ENCODE data around the gene SVBP.
"Not testable (repeated sequence)": the region's sequence is repeated elsewhere in the genome, so short reads cannot be mapped to it uniquely, and the experiment has no call there.

SVBP gene, protein sequence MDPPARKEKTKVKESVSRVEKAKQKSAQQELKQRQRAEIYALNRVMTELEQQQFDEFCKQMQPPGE

GRCh38 chr1:42816585-42817439 is at the start of gene SVBP, which contains the start of gene ERMAP:
Gene SVBP, minus strand, starts transcription at chr1:42817397. Its CDS starts 853 bp downstream, at chr1:42816544.
Gene ERMAP, plus strand, starts transcription at chr1:42817122. Its CDS starts 13,327 bp downstream, at chr1:42830449.
- DNase-seq, result peak; percentile 65 to 70

GRCh38 chr1:42866549-42866948 is 49.4 kb upstream of the SVBP start:
- DNase-seq, result no peak

- no peak for DNase-seq
These were observed 43.8 kb upstream of the SVBP start for GRCh38 chr1:42861014-42861399.

- DNase-seq, result no peak
These were observed 43.3 kb upstream of the SVBP start for GRCh38 chr1:42860339-42861013.

DNA sequence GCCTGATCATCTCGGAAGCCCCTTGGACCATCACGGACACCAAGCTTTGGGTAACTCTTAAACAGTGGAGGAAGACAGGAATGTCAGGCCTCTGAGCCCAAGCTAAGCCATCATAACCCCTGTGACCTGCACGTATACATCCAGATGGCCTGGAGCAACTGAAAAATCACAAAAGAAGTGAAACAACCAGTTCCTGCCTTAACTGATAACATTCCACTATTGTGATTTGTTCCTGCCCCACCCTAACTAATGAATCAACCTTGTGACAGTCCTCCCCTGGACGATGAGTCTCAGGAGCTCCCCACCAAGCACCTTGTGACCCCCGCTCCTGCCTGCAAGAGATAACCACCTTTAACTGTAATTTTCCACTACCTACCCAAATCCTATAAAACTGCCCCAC is 42.2 kb upstream of the SVBP start:
- not testable (repeated sequence) for DNase-seq

GRCh38 chr1:42856554-42856953 is 39.4 kb upstream of the SVBP start:
- not testable (repeated sequence) for DNase-seq

DNA sequence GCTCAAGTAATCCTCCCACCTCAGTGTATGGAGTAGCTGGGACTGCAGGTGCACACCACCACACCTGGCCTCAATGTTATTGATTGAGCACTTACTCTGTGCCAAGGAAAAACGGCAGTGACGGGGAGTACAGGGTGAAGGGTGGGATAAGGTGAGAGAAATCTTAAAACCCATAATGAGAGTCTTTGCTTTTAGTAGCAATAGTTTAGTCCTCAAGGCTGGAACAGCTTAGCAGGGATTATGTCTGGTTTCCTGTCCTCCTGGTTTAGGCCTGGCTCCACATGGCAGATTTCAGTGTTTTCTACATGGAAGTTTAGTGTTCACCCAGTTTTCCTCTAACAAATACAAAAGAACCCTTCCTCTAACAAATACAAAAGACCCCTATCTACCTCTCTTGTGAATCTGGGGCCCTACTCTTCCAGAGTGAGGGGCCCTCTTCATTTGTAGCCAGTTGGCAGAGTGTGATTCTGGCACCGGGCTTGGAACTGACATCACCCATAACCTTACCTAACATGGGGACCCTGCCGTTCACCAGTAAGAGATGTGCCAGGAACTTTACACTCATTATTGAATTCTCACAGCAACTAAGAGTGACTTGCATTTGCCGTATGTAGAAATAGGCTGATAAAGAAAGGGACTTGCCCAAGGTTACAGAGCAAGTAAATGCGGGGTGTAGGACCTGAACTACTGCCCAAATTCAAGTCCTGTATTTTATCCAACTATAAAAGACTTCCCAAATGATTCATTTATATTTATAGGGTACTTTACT is 36.1 kb upstream of the SVBP start:
- DNase-seq, result no peak

GRCh38 chr1:42852608-42852980 is 35.4 kb upstream of the SVBP start:
- DNase-seq, result no peak

DNA sequence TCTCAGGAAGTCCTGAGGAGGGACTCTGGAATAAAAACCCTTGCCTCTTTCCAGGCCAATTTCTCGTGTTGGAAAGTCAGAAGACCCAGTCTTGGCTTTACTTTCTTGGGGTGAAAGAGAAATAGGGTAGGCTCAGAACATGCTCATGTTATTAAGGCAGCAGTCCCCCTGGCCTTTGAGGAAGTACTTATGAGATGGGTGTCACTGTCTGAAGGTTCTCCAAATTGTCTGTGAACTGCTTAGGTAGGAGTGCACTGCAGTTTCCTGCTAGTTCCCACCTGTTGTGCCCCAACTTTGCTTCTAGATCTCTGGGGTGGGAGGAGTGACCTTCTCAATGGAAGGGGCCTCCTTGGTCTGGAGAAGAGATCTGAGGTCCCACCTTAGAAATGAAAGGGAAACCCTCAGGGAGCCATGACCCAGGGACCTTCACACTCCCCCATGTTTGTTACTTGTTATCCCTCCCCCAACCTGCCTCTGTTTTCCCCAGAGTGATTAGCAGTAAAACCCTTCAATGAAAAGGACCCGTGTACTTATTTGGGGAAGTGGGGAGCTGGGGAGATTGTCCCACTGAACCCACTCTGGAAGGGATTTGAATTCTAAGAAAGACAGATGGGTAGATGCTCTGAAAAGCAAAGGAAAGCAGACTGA is 34.9 kb upstream of the SVBP start:
- peak; percentile 15 to 16 for DNase-seq

GRCh38 chr1:42851420-42851819 is 34.2 kb upstream of the SVBP start:
- DNase-seq, result no peak

- DNase-seq, result no peak
These were observed 32.7 kb upstream of the SVBP start for GRCh38 chr1:42849944-42850343.

- no peak for DNase-seq
These were observed 31.8 kb upstream of the SVBP start for GRCh38 chr1:42848823-42849537.

GRCh38 chr1:42847721-42848460 is 30.7 kb upstream of the SVBP start:
- no peak for DNase-seq

- DNase-seq, result no peak
These were observed 30.0 kb upstream of the SVBP start for GRCh38 chr1:42847111-42847595.

- DNase-seq, result peak; percentile 98 to 99
These were observed 29.3 kb upstream of the SVBP start, which contains the start of gene ZNF691 for GRCh38 chr1:42846257-42847110. Gene ZNF691, plus strand, starts transcription at chr1:42846613. Its CDS starts 3,046 bp downstream, at chr1:42849659.

GRCh38 chr1:42845866-42846256 is 28.7 kb upstream of the SVBP start:
- peak; percentile 38 to 40 for DNase-seq

DNA sequence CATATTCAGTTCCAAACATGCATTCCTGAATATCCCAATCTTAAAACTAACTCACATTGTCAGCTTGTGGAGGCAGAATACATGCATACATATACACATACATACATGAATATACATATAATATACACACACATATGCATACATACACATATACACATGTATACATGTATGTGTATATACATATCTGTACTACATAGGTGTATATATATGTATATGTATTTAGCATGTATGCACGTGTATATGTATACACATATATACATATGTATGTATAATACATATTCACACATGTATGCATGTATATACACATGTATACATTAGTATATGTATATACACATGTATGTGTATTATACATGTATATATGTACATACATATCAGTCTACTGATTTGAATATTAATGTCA is 28.0 kb upstream of the SVBP start:
- no peak for DNase-seq

- DNase-seq, result no peak
These were observed 27.5 kb upstream of the SVBP start for GRCh38 chr1:42844592-42845140.

DNA sequence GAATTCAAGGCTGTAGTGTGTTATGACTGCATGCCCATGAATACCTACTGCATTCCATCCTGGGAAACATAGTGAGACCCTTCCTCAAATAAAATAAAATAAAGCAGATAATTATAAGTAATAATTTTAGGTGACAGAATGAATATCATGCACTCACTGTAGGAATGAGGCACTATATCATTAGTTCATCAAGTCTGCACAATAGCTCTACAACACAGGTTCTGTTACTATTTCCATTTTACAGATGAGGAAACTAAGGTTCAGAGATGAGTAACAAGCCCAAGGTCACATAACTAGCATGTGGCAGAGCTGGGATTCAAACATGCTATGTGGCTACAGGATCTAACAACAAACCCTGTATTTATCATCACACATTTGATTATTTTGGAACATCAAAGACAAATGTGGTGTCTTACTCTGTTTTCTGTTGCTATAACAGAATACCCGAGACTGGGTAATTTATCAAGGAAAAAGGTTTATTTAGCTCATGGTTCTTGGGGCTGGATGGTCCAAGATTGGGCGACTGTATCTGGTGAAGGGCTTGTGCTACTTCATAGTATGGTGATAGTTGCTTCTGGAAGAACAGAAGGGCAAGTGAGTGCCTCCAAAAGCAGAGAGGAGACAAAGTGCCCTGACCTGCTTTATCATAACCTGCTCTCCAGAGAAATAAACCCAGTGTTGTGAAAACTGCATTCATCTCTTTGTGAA is 24.4 kb upstream of the SVBP start:
- DNase-seq, result no peak
